HEK293T (cell line): ENCODE results near the gene OGT.
A peak's percentile ranks its signal among the peaks of the same experiment; 100 is the strongest.
"Not testable (repeated sequence)": the region's sequence is repeated elsewhere in the genome, so short reads cannot be mapped to it uniquely, and the experiment has no call there.

Source experiments
- CTCF ChIA-PET: fragments of 350-600 bp; formaldehyde crosslinking; extraction: SDS; loops from one replicate; lab custom pipeline; 2021; ENCODE audit warnings: antibody characterized with exemption, inconsistent platforms; lab: Yijun Ruan, JAX
- POLR2A ChIA-PET: fragments of 350-600 bp; formaldehyde crosslinking; extraction: SDS; loops from one replicate; lab custom pipeline; 2020; ENCODE audit warnings: antibody characterized with exemption, inconsistent platforms; lab: Yijun Ruan, JAX
- DNase-seq: peaks from one replicate; pipeline ENCODE4 v3.0.0; 2012; ENCODE audit warnings: mixed read lengths; ENCODE audit errors: extremely low spot score
- ARNT ChIP-seq: fragments of 450-650 bp; IDR thresholded peaks from 2 replicates; pipeline ENCODE4 v1.6.1; 2017; ENCODE audit warnings: mild to moderate bottlenecking
- BHLHE40 ChIP-seq: fragments of 450-650 bp; IDR thresholded peaks from 2 replicates; pipeline ENCODE4 v1.6.1; 2016; ENCODE audit warnings: mild to moderate bottlenecking, moderate library complexity, borderline replicate concordance
- CTBP1 ChIP-seq: fragments of 450-650 bp; IDR thresholded peaks from 2 replicates; pipeline ENCODE4 v1.6.1; 2016; ENCODE audit warnings: borderline replicate concordance
- ELF4 ChIP-seq: fragments of 450-650 bp; IDR thresholded peaks from 2 replicates; pipeline ENCODE4 v1.6.1; 2017; ENCODE audit warnings: antibody characterized with exemption
- FOXA1 ChIP-seq: fragments of 450-650 bp; IDR thresholded peaks from 2 replicates; pipeline ENCODE4 v1.6.1; 2016; ENCODE audit warnings: mild to moderate bottlenecking
- FOXK2 ChIP-seq: fragments of 450-650 bp; IDR thresholded peaks from 2 replicates; pipeline ENCODE4 v1.6.1; 2016; ENCODE audit warnings: mild to moderate bottlenecking
- FOXM1 ChIP-seq: fragments of 450-650 bp; IDR thresholded peaks from 2 replicates; pipeline ENCODE4 v1.6.1; 2017; ENCODE audit warnings: mild to moderate bottlenecking, borderline replicate concordance
- HDGF ChIP-seq: fragments of 450-650 bp; IDR thresholded peaks from 2 replicates; pipeline ENCODE4 v1.6.1; 2017; ENCODE audit warnings: antibody characterized with exemption, borderline replicate concordance
- L3MBTL2 ChIP-seq: fragments of 450-650 bp; conservative IDR thresholded peaks from 2 replicates; pipeline ENCODE4 v1.6.1; 2016; ENCODE audit warnings: mild to moderate bottlenecking
- LEF1 ChIP-seq: fragments of 450-650 bp; IDR thresholded peaks from 2 replicates; pipeline ENCODE4 v1.6.1; 2017; ENCODE audit warnings: mild to moderate bottlenecking, borderline replicate concordance
- NFRKB ChIP-seq: fragments of 450-650 bp; IDR thresholded peaks from 2 replicates; pipeline ENCODE4 v1.6.1; 2016; ENCODE audit warnings: mild to moderate bottlenecking, moderate library complexity
- PKNOX1 ChIP-seq: fragments of 450-650 bp; IDR thresholded peaks from 2 replicates; pipeline ENCODE4 v1.6.1; 2016
- SP1 ChIP-seq: fragments of 450-650 bp; IDR thresholded peaks from 2 replicates; pipeline ENCODE4 v1.6.1; 2017
- SUZ12 ChIP-seq: fragments of 450-650 bp; IDR thresholded peaks from 2 replicates; pipeline ENCODE4 v1.6.1; 2016; ENCODE audit warnings: mild to moderate bottlenecking
- TARDBP ChIP-seq: fragments of 450-650 bp; IDR thresholded peaks from 2 replicates; pipeline ENCODE4 v1.6.1; 2016
- ZNF384 ChIP-seq: fragments of 450-650 bp; IDR thresholded peaks from 2 replicates; pipeline ENCODE4 v1.6.1; 2016

The OGT gene

GRCh38 chrX:71510161-71510560 lies 22.7 kb upstream of the OGT start:
- POLR2A ChIA-PET: interaction anchor here (7.3 kb wide), 1 partner anchor 22 kb away, joined by 35 read pairs; the partner anchor contains the start of gene OGT
- no peak for DNase-seq
- CTCF ChIA-PET: interaction anchor here (0.5 to 0.6 kb wide), 2 partner anchors 16 to 1717 kb away, joined by 3 read pairs; no protein-coding TSS in a partner anchor
- TF ChIP-seq L3MBTL2: no peak
- no peak for TF ChIP-seq NFRKB
- TF ChIP-seq SUZ12: no peak
- no peak for TF ChIP-seq FOXA1
- no peak for TF ChIP-seq ELF4
- TF ChIP-seq PKNOX1: no peak
- TF ChIP-seq TARDBP: no peak
- no peak for TF ChIP-seq FOXK2
- no peak for TF ChIP-seq FOXM1

GRCh38 chrX:71513731-71514130 lies 19.2 kb upstream of the OGT start:
- CTCF ChIA-PET, DNase-seq: not testable (repeated sequence)
- POLR2A ChIA-PET: interaction anchor here (7.3 kb wide), 1 partner anchor 19 kb away, joined by 35 read pairs; the partner anchor contains the start of gene OGT

- POLR2A ChIA-PET: interaction anchor here (0.6 to 7.3 kb wide), 2 partner anchors 18 to 39 kb away, joined by 3 to 35 read pairs; partner anchors contain the start of gene OGT
- CTCF ChIA-PET: no interaction called here
- no peak for TF ChIP-seq FOXA1
- peak; percentile 33; the same call in 1 of the 2 replicates for TF ChIP-seq ZNF384
- no peak for DNase-seq
Observed at GRCh38 chrX:71514367-71515037, 18.4 kb upstream of the OGT start.

- ChIA-PET POLR2A (interaction anchor here (0.6 to 7.3 kb wide), 2 partner anchors 18 to 40 kb away, joined by 3 to 35 read pairs; partner anchors contain the start of gene OGT), CTCF (no interaction called here)
- no peak for TF ChIP-seq SP1
- no peak for TF ChIP-seq PKNOX1
- TF ChIP-seq L3MBTL2: no peak
- no peak for TF ChIP-seq FOXM1
- TF ChIP-seq ELF4: no peak
- TF ChIP-seq FOXA1: no peak
- no peak for TF ChIP-seq HDGF
- no peak for TF ChIP-seq CTBP1
- TF ChIP-seq FOXK2: no peak
- no peak for TF ChIP-seq ZNF384
- TF ChIP-seq ARNT: no peak
- TF ChIP-seq BHLHE40: no peak
- no peak for DNase-seq
Observed at GRCh38 chrX:71515038-71515396, 17.9 kb upstream of the OGT start.

GRCh38 chrX:71525316-71525715 lies 7.6 kb upstream of the OGT start:
- ChIA-PET POLR2A (no interaction called here), CTCF (no interaction called here)
- TF ChIP-seq L3MBTL2 (no peak), HDGF (no peak), FOXM1 (no peak), SUZ12 (no peak), TARDBP (no peak), ZNF384 (no peak), NFRKB (no peak), LEF1 (no peak), ARNT (no peak), FOXK2 (no peak), FOXA1 (no peak), CTBP1 (no peak), PKNOX1 (no peak), SP1 (no peak)
- DNase-seq: no peak

- ChIA-PET POLR2A (interaction anchor here (0.6 to 4.6 kb wide), 8 partner anchors 9 to 249 kb away, joined by 3 to 41 read pairs (median 5); partner anchors contain the start of genes NONO and TAF1), CTCF (no interaction called here)
- DNase-seq: peak; percentile 18
- TF ChIP-seq SP1 (no peak), CTBP1 (no peak), PKNOX1 (peak; percentile 44)
Observed at GRCh38 chrX:71532078-71532752, 689 bp upstream of the OGT start.
